KMS-11 (cell line): ENCODE measurements around the gene ADAMTS2.

ENCODE experiments used
- H2AFZ ChIP-seq: fragments of 200-600 bp; sonication (generic); 2 replicates; pipeline ENCODE4 v1.6.1; 2016; ENCODE audit warnings: antibody characterized with exemption, mixed run types, low read depth
- H3K27ac ChIP-seq: fragments of 200-600 bp; sonication (generic); 2 replicates; pipeline ENCODE4 v1.6.1; 2016; ENCODE audit warnings: mild to moderate bottlenecking, mixed run types
- H3K27me3 ChIP-seq: fragments of 200-600 bp; sonication (generic); 2 replicates; pipeline ENCODE4 v1.6.1; 2017; ENCODE audit warnings: mild to moderate bottlenecking, low read depth, mixed run types, moderate library complexity; ENCODE audit not compliant: insufficient read depth
- H3K36me3 ChIP-seq: fragments of 200-600 bp; sonication (generic); 2 replicates; pipeline ENCODE4 v1.6.1; 2017; ENCODE audit warnings: mild to moderate bottlenecking, mixed run types; ENCODE audit not compliant: insufficient read depth
- H3K4me1 ChIP-seq: fragments of 200-600 bp; sonication (generic); 2 replicates; pipeline ENCODE4 v1.6.1; 2016; ENCODE audit warnings: mild to moderate bottlenecking, low read depth, mixed run types; ENCODE audit not compliant: poor library complexity, severe bottlenecking
- H3K4me2 ChIP-seq: fragments of 200-600 bp; sonication (generic); 2 replicates; pipeline ENCODE4 v1.7.0; 2016; ENCODE audit warnings: mild to moderate bottlenecking, mixed run types
- H3K4me3 ChIP-seq: fragments of 200-600 bp; sonication (generic); IDR thresholded peaks from 2 replicates; pipeline ENCODE4 v1.6.1; 2017; ENCODE audit warnings: low read depth, low read length, mixed read lengths; ENCODE audit not compliant: insufficient read depth
- H3K79me2 ChIP-seq: fragments of 200-600 bp; sonication (generic); 2 replicates; pipeline ENCODE4 v1.6.1; 2016; ENCODE audit warnings: low read depth, mixed run types; ENCODE audit not compliant: insufficient read depth
- H3K9ac ChIP-seq: fragments of 200-600 bp; sonication (generic); 2 replicates; pipeline ENCODE4 v1.6.1; 2016; ENCODE audit warnings: mild to moderate bottlenecking, mixed run types
- H4K20me1 ChIP-seq: fragments of 200-600 bp; sonication (generic); 2 replicates; pipeline ENCODE4 v1.6.1; 2016; ENCODE audit warnings: mild to moderate bottlenecking, mixed run types; ENCODE audit not compliant: insufficient read depth
- TF ChIP-seq, protein P1 (sequence below): fragments of 200-600 bp; sonication (generic); conservative IDR thresholded peaks from 2 replicates; pipeline ENCODE4 v1.6.1; 2017; ENCODE audit warnings: low read depth, mild to moderate bottlenecking, antibody characterized with exemption, low read length, moderate library complexity, mixed read lengths

ADAMTS2 gene

DNA sequence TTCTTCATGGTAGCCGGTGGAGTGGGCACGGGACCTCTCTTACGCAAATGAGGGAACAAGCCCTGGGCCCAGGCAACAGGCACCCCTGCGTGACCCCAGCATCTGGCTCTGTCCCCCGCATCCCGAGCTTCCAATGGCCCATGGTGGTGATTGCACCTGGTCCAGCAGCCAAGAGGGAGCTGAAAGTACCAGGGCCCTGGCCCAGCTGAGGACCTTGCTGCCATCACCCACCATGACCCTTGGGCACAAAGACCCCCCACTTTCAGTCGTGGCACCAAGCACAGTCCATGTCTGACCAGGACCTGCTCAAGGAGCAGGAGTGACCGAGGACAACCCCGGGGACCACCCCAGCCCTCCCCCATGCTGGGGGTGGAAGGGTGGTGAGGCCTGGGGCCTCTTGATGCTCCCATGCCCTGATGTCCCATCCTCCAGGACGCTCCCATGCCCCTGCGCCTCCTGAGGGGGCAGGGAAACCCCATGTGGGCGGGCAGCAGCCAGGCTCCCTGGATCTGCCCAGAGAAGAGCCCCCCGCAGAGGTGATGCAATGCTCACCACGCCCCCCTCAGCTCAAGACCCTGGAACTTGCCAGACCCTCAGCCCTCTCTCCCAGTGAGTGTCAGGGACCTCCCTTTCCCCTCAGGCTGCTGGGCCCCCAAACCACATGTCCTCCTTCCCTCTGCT lies 123.9 kb downstream of the ADAMTS2 start:
- no peaks in the 10 kb centered on the region for H3K36me3 ChIP-seq
- H3K9ac ChIP-seq: no peak overlapping the region
- H4K20me1 ChIP-seq: no peaks in the 10 kb centered on the region
- no peak overlapping the region for H3K4me2 ChIP-seq
- H3K4me1 ChIP-seq: no peaks in the 10 kb centered on the region
- H3K27ac ChIP-seq: no peak overlapping the region
- H3K4me3 ChIP-seq: no peak overlapping the region
- no peak overlapping the region for H2AFZ ChIP-seq
- no peaks in the 10 kb centered on the region; the same call in 1 of the 2 replicates for H3K27me3 ChIP-seq
- TF ChIP-seq, protein P1, sequence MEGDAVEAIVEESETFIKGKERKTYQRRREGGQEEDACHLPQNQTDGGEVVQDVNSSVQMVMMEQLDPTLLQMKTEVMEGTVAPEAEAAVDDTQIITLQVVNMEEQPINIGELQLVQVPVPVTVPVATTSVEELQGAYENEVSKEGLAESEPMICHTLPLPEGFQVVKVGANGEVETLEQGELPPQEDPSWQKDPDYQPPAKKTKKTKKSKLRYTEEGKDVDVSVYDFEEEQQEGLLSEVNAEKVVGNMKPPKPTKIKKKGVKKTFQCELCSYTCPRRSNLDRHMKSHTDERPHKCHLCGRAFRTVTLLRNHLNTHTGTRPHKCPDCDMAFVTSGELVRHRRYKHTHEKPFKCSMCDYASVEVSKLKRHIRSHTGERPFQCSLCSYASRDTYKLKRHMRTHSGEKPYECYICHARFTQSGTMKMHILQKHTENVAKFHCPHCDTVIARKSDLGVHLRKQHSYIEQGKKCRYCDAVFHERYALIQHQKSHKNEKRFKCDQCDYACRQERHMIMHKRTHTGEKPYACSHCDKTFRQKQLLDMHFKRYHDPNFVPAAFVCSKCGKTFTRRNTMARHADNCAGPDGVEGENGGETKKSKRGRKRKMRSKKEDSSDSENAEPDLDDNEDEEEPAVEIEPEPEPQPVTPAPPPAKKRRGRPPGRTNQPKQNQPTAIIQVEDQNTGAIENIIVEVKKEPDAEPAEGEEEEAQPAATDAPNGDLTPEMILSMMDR: no peak
- no peaks in the 10 kb centered on the region for H3K79me2 ChIP-seq

DNA sequence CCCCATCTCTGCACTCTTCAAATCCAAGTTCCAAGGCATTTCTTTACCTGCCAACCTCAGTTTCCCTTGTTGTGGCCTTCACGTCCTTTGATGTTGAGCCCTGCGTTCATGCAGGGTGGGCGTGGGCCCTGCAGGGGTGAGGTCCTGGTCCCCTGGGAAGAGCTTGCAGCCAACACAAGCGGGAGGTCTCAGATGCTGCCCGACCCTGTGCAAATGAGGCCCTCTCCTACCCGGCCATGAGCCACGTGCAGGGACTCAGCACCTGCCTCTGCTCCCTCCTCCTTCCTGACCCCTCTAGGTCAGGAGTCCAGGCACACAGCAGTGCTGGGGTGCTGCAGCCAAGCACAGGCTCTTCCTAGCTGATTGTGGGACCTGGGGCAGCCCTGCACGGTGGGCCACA lies 124.5 kb downstream of the ADAMTS2 start:
- Histone ChIP-seq H3K4me2 (no peak overlapping the region), H2AFZ (no peak overlapping the region), H3K9ac (no peak overlapping the region), H3K79me2 (no peaks in the 10 kb centered on the region), H3K36me3 (no peaks in the 10 kb centered on the region), H3K27me3 (no peaks in the 10 kb centered on the region; the same call in 1 of the 2 replicates), H4K20me1 (no peaks in the 10 kb centered on the region), H3K4me1 (no peaks in the 10 kb centered on the region), H3K27ac (no peak overlapping the region), H3K4me3 (no peak overlapping the region)
- TF ChIP-seq, protein P1: no peak

DNA sequence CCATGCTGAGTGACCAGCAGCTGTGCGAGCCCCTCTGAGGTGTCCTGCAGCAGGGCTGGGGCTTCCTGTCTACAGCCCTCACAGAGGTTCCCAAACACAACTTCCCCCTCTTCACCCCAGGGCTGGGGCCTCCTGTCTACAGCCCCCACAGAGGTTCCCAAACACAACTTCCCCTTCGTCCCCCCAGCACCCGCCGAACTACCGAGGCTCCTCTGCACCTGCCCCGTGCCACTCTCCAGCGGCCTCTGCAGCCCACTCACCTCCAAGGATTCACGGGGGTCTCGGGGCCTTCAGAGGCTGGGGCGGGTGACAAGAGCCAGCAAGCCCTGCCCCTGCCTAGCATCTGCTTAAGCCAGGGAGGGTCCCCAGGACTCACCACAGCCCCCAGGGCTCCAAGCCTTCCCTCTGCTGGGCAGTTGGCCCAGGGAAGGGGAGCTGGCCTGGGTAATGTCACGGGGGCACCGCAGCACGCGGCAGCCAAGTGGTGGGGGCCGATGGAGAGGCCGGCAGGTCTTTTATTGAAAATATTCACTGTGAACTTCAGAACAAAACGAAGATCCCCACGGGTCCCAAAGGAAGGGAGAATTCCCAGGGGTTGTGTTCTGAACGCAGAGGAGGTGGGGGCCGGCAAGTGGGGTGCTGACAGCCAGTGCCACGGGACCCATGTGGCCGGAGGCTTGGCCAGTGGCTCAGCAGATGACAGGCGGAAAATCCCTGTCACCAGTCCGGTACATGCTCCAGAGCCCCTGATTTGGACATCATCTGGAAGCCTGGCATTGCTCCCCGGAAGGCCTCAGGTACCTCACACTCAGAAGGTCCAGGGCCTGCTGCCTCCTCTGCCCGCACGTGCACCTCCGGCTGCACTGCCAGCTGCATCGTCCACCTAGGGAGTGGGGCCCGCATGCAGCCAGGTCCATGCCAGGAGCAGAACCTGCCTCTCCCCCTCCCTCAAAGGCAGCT lies 125.3 kb downstream of the ADAMTS2 start:
- H3K4me3 ChIP-seq: no peak overlapping the region
- no peak overlapping the region for H2AFZ ChIP-seq
- TF ChIP-seq, protein P1: no peak
- H3K4me1 ChIP-seq: no peaks in the 10 kb centered on the region
- no peaks in the 10 kb centered on the region for H3K36me3 ChIP-seq
- no peaks in the 10 kb centered on the region for H4K20me1 ChIP-seq
- H3K79me2 ChIP-seq: no peaks in the 10 kb centered on the region
- no peak overlapping the region for H3K27ac ChIP-seq
- H3K9ac ChIP-seq: no peak overlapping the region
- no peak overlapping the region for H3K4me2 ChIP-seq
- no peaks in the 10 kb centered on the region for H3K27me3 ChIP-seq

DNA sequence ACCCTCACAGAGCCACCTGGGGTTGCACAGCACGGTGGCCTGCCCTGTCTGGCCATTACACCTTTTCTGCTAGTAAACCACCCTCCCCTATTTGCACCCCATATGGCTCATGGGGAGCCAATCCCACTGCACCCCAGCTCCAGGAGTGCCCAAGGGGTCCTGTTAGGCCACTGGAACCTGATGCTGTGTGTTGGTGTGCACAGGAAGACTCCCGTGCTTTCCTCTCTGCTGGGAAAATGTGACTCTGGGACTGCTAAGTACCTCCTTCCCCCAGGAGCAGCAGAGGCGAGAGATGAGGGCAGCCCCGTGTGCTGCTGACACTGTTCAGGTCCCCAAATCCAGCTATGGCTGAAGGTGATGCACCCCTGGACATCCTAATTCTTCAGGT lies 126.3 kb downstream of the ADAMTS2 start:
- Histone ChIP-seq H3K27me3 (no peaks in the 10 kb centered on the region), H2AFZ (no peak overlapping the region), H3K36me3 (no peaks in the 10 kb centered on the region), H3K4me2 (no peak overlapping the region), H3K27ac (no peak overlapping the region), H3K9ac (no peak overlapping the region), H3K4me1 (no peaks in the 10 kb centered on the region), H3K4me3 (no peak overlapping the region), H4K20me1 (no peaks in the 10 kb centered on the region), H3K79me2 (no peaks in the 10 kb centered on the region)
- TF ChIP-seq, protein P1: no peak
